Naive B cell (primary cell): ENCODE data around the gene GDF11. TPM values are rescaled to one million over a fixed set of nuclear protein-coding genes. Genes with fewer than 3 reads are reported as not detected.

Experiments used
- ATAC-seq, 2 donors: fragments of 150-1000 bp; cut with Tn5 transposase; 2 replicates each; pipeline ENCODE4 v1.10.0; 2021; ENCODE audit warnings: low read depth in 2 of 2, mild to moderate bottlenecking in 2 of 2, moderate library complexity in 2 of 2
- DNase-seq: peaks from one replicate; pipeline ENCODE4 v3.0.0; 2022
- H3K27ac Mint-ChIP-seq, 6 donors: one replicate each; pipeline ENCODE4 v1.8.0; 2020 to 2022; ENCODE audit warnings: mild to moderate bottlenecking in 6 of 6, mixed read lengths in 6 of 6, moderate library complexity in 5 of 6, inconsistent platforms in 2 of 6
- H3K27me3 Mint-ChIP-seq, 3 donors: one replicate each; pipeline ENCODE4 v1.8.0; 2021 to 2022; ENCODE audit warnings: mixed read lengths in 3 of 3, mild to moderate bottlenecking in 1 of 3
- H3K36me3 Mint-ChIP-seq, 2 donors: one replicate each; pipeline ENCODE4 v1.8.0; 2020 to 2022; ENCODE audit warnings: mixed read lengths in 2 of 2, inconsistent platforms in 1 of 2, mild to moderate bottlenecking in 1 of 2
- H3K4me1 Mint-ChIP-seq, 3 donors: one replicate each; pipeline ENCODE4 v1.8.0; 2020 to 2022; ENCODE audit warnings: mixed read lengths in 3 of 3, inconsistent platforms in 1 of 3, mild to moderate bottlenecking in 1 of 3, moderate library complexity in 1 of 3
- H3K4me3 Mint-ChIP-seq, 8 donors: one replicate each; pipeline ENCODE4 v1.8.0; 2020 to 2022; ENCODE audit warnings: mild to moderate bottlenecking in 8 of 8, mixed read lengths in 8 of 8, moderate library complexity in 8 of 8, inconsistent platforms in 2 of 8
- H3K9me3 Mint-ChIP-seq, 7 donors: one replicate each; pipeline ENCODE4 v1.8.0; 2020 to 2022; ENCODE audit warnings: mixed read lengths in 7 of 7, mild to moderate bottlenecking in 5 of 7, inconsistent platforms in 2 of 7, moderate library complexity in 1 of 7
- polyA plus RNA-seq, 6 donors: library from polyadenylated mRNA; unstranded; fragments of 300-500 nt; fragmentation: Illumina TruSeq; gene quantifications; one replicate each; pipeline ENCODE4 v1.2.3, GENCODE V29; 2021; ENCODE audit warnings: low read depth in 6 of 6

Gene GDF11
- polyA plus RNA-seq, 6 donors from 2014 or later = 0.40 to 1.4 (median 0.83) TPM

- DNase-seq = no peak
- peaks cover 28 to 37% (median 31%) of the 10 kb centered on the region in 3 donors for H3K4me1 Mint-ChIP-seq
- H3K27me3 Mint-ChIP-seq = no peaks in the 10 kb centered on the region
- H3K36me3 Mint-ChIP-seq = no peaks in the 10 kb centered on the region
- H3K4me3 Mint-ChIP-seq = peak overlapping the region in 1 of 8 donors; percentile 54
- H3K27ac Mint-ChIP-seq = peak overlapping the region in 1 of 6 donors; percentile 54
- no peak for ATAC-seq
- no peaks in the 10 kb centered on the region for H3K9me3 Mint-ChIP-seq
Observed at GRCh38 chr12:55732288-55732687, 10.6 kb upstream of the GDF11 start.

- Mint-ChIP-seq H3K27ac (no peak overlapping the region), H3K36me3 (no peaks in the 10 kb centered on the region), H3K4me3 (no peak overlapping the region), H3K9me3 (no peaks in the 10 kb centered on the region), H3K4me1 (peaks cover 29 to 38% (median 31%) of the 10 kb centered on the region in 3 donors), H3K27me3 (no peaks in the 10 kb centered on the region)
- DNase-seq (no peak), ATAC-seq (no peak)
Observed at GRCh38 chr12:55733021-55733555, 9.8 kb upstream of the GDF11 start.

- Mint-ChIP-seq H3K27me3 (no peaks in the 10 kb centered on the region), H3K4me1 (peaks cover 33 to 41% (median 37%) of the 10 kb centered on the region in 3 donors), H3K27ac (no peak overlapping the region), H3K36me3 (no peaks in the 10 kb centered on the region), H3K9me3 (no peaks in the 10 kb centered on the region), H3K4me3 (no peak overlapping the region)
- ATAC-seq (no peak), DNase-seq (no peak)
Observed at GRCh38 chr12:55733858-55734257, 9.1 kb upstream of the GDF11 start.

- DNase-seq (no peak), ATAC-seq (no peak)
- H3K27ac Mint-ChIP-seq = no peak overlapping the region
Observed at GRCh38 chr12:55734595-55734994, 8.3 kb upstream of the GDF11 start.

GRCh38 chr12:55736076-55736475, 6.8 kb upstream of the GDF11 start:
- H3K27me3 Mint-ChIP-seq = no peaks in the 10 kb centered on the region
- no peak overlapping the region for H3K27ac Mint-ChIP-seq
- peak overlapping the region in 1 of 8 donors; percentile 92 for H3K4me3 Mint-ChIP-seq
- H3K36me3 Mint-ChIP-seq = no peaks in the 10 kb centered on the region
- DNase-seq (no peak), ATAC-seq (no peak)
- H3K9me3 Mint-ChIP-seq = no peaks in the 10 kb centered on the region
- H3K4me1 Mint-ChIP-seq = peaks cover 15 to 23% (median 22%) of the 10 kb centered on the region in 3 donors

More at GRCh38 chr12:55734595-55734994, 8.3 kb upstream of the GDF11 start:
- Mint-ChIP-seq H3K4me3 (no peak overlapping the region), H3K9me3 (no peaks in the 10 kb centered on the region), H3K27me3 (no peaks in the 10 kb centered on the region), H3K36me3 (no peaks in the 10 kb centered on the region), H3K4me1 (peaks cover 28 to 36% (median 34%) of the 10 kb centered on the region in 3 donors)

GRCh38 chr12:55736780-55737580, 5.9 kb upstream of the GDF11 start:
- ATAC-seq (peak; percentile 31 to 34), DNase-seq (peak; percentile 37)
- Mint-ChIP-seq H3K9me3 (no peaks in the 10 kb centered on the region), H3K36me3 (no peaks in the 10 kb centered on the region), H3K4me1 (peaks cover 15 to 25% (median 24%) of the 10 kb centered on the region in 3 donors), H3K27me3 (no peaks in the 10 kb centered on the region), H3K4me3 (peak overlapping the region; percentile 68 to 97 (median 94)), H3K27ac (peak overlapping the region in 4 of 6 donors; percentile 66 to 93 (median 76))

GRCh38 chr12:55737581-55738122, 5.3 kb upstream of the GDF11 start:
- no peaks in the 10 kb centered on the region for H3K36me3 Mint-ChIP-seq
- peak overlapping the region in 4 of 6 donors; percentile 48 to 96 (median 80) for H3K27ac Mint-ChIP-seq
- H3K27me3 Mint-ChIP-seq = no peaks in the 10 kb centered on the region
- peaks cover 19 to 32% (median 22%) of the 10 kb centered on the region in 3 donors for H3K4me1 Mint-ChIP-seq
- DNase-seq (no peak), ATAC-seq (no peak)
- peak overlapping the region; percentile 68 to 97 (median 96) for H3K4me3 Mint-ChIP-seq
- no peaks in the 10 kb centered on the region for H3K9me3 Mint-ChIP-seq

GRCh38 chr12:55738123-55739024, 4.5 kb upstream of the GDF11 start:
- peaks cover 21 to 35% (median 22%) of the 10 kb centered on the region in 3 donors for H3K4me1 Mint-ChIP-seq
- ATAC-seq (peak; percentile 83 to 84), DNase-seq (peak; percentile 79)
- no peaks in the 10 kb centered on the region for H3K36me3 Mint-ChIP-seq
- H3K27ac Mint-ChIP-seq = peak overlapping the region; percentile 38 to 96 (median 94)
- no peaks in the 10 kb centered on the region for H3K9me3 Mint-ChIP-seq
- H3K27me3 Mint-ChIP-seq = no peaks in the 10 kb centered on the region
- H3K4me3 Mint-ChIP-seq = peak overlapping the region; percentile 82 to 97 (median 96)

GRCh38 chr12:55739025-55739378, 3.9 kb upstream of the GDF11 start:
- no peak for DNase-seq
- Mint-ChIP-seq H3K9me3 (no peaks in the 10 kb centered on the region), H3K4me1 (peaks cover 21 to 40% (median 25%) of the 10 kb centered on the region in 3 donors), H3K4me3 (peak overlapping the region in 7 of 8 donors; percentile 83 to 97 (median 96)), H3K27ac (peak overlapping the region in 3 of 6 donors; percentile 66 to 96 (median 95)), H3K27me3 (no peaks in the 10 kb centered on the region), H3K36me3 (no peaks in the 10 kb centered on the region)
- ATAC-seq = no peak

GRCh38 chr12:55741931-55742680, 816 bp upstream of the GDF11 start:
- ATAC-seq (no peak), DNase-seq (no peak)
- Mint-ChIP-seq H3K9me3 (no peaks in the 10 kb centered on the region), H3K27me3 (no peaks in the 10 kb centered on the region), H3K4me1 (peaks cover 40 to 65% (median 47%) of the 10 kb centered on the region in 3 donors), H3K36me3 (no peaks in the 10 kb centered on the region), H3K4me3 (peak overlapping the region; percentile 64 to 92 (median 82)), H3K27ac (peak overlapping the region in 5 of 6 donors; percentile 17 to 86 (median 50))

GRCh38 chr12:55743406-55744339, 751 bp downstream of the GDF11 start:
- H3K36me3 Mint-ChIP-seq = no peaks in the 10 kb centered on the region
- H3K27ac Mint-ChIP-seq = peak overlapping the region in 5 of 6 donors; percentile 19 to 88 (median 76)
- no peaks in the 10 kb centered on the region for H3K9me3 Mint-ChIP-seq
- H3K4me3 Mint-ChIP-seq = peak overlapping the region; percentile 85 to 95 (median 92)
- ATAC-seq (peak; percentile 52), DNase-seq (no peak)
- peaks cover 34 to 59% (median 35%) of the 10 kb centered on the region in 3 donors for H3K4me1 Mint-ChIP-seq
- no peaks in the 10 kb centered on the region for H3K27me3 Mint-ChIP-seq
